ENCODE measurements around the gene GIT1. TPM values are rescaled to one million over a fixed set of nuclear protein-coding genes. Genes with fewer than 3 reads are reported as not detected.

GIT1 gene
- total RNA-seq, 3 donors from 2014 or later (not counting 1 experiment from before 2014, with no cell fraction given), result 39.4 to 61.4 (median 54.6) TPM

DNA sequence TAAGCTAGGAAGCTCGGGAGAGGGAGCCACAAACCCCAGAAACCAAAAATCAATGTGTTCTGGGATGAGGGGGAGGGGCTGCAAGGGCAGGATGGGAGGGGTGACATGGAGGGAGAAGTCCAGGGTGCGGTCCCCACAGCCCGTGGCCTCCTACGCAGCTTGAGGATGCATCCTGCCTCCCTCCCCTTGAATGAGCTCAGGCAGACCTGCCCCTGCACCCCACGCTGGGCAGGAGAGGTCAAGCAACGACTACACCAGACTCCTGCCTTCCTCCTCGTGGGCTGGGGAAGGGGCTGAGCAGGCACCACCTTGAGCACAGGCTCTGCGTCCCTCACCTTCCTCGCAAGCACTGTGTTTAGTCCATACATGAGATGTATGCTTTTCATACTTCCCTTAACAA lies 7.4 kb upstream of the GIT1 start:
- Mint-ChIP-seq H3K27ac (no peak overlapping the region), H3K27me3 (ENCODE audit: low read depth in 2 of 2) (peaks cover 8% of the 10 kb centered on the region in 2 donors), H3K4me1 (peaks cover 6 to 21% of the 10 kb centered on the region in 2 donors), H3K4me3 (no peak overlapping the region), H3K36me3 (no peaks in the 10 kb centered on the region), H3K9me3 (no peaks in the 10 kb centered on the region)
- ATAC-seq (no peak), DNase-seq (no peak)
- H3K27me3 ChIP-seq (ENCODE audit: control insufficient read depth, insufficient read depth, low read length), result peaks cover 3% of the 10 kb centered on the region
- no peaks in the 10 kb centered on the region for H3K36me3 ChIP-seq (ENCODE audit: control insufficient read depth, insufficient read depth, low read length)
- no peak overlapping the region for H3K27ac ChIP-seq (ENCODE audit: low read length)
- intact Hi-C loops (cut with micrococcal nuclease), result no loop called here
- TF ChIP-seq, protein P1, sequence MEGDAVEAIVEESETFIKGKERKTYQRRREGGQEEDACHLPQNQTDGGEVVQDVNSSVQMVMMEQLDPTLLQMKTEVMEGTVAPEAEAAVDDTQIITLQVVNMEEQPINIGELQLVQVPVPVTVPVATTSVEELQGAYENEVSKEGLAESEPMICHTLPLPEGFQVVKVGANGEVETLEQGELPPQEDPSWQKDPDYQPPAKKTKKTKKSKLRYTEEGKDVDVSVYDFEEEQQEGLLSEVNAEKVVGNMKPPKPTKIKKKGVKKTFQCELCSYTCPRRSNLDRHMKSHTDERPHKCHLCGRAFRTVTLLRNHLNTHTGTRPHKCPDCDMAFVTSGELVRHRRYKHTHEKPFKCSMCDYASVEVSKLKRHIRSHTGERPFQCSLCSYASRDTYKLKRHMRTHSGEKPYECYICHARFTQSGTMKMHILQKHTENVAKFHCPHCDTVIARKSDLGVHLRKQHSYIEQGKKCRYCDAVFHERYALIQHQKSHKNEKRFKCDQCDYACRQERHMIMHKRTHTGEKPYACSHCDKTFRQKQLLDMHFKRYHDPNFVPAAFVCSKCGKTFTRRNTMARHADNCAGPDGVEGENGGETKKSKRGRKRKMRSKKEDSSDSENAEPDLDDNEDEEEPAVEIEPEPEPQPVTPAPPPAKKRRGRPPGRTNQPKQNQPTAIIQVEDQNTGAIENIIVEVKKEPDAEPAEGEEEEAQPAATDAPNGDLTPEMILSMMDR (IDR thresholded peaks at IDR 0.05), result no peak
- no peak overlapping the region for H3K4me3 ChIP-seq (ENCODE audit: low read length)
- 85% methylated on average over 9 of the region's 9 CpGs for WGBS (ENCODE audit: insufficient coverage)
- H3K9me3 ChIP-seq (ENCODE audit: control insufficient read depth, insufficient read depth, low read length), result no peaks in the 10 kb centered on the region
- peaks cover 20% of the 10 kb centered on the region for H3K4me1 ChIP-seq (ENCODE audit: control insufficient read depth, insufficient read depth, low read length)

DNA sequence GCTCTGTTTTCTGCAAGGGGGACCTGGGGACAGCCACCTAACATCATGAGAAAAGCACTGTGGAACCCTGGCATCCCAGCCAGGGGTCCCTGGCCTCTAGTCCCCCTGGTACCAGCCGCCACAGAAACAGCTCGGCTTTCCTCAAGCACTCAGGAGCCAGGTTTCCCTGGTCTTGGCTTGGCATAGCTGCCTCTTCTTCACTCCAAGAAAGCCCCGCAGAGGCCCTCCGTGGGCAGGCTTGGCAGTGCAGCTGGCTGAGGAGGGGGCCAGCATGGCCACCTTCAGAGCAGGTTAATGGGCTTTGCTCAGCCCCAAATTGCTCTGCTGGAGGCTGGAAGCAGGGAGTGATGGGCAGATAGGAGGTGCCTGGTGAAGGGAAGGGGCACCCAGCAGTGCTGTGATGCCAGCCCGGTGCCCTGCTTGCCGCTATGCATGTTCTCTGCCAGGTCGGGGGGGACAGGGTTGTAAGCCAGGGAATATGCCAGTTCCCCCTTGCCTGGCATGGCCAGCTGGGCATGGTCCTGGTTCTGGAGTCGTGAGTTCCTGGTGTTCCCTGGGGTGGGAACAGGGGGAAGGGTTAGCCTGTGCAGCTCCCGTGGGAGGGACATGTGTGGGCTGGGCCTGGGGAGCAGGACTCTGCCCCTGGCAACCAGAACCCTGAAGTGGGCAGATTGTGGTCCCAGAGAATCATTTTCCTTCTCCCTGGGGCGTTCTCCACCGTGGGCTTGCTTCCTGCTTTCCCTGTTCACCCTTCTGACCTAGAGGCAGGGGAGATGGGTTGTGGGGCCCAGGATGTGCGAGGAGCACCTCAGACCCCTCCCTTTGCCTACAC lies 6.7 kb upstream of the GIT1 start:
- H3K27me3 ChIP-seq (ENCODE audit: control insufficient read depth, insufficient read depth, low read length), result peaks cover 3% of the 10 kb centered on the region
- no peak overlapping the region for H3K4me3 ChIP-seq (ENCODE audit: low read length)
- TF ChIP-seq, protein P1 (IDR thresholded peaks at IDR 0.05), result no peak
- H3K27ac Mint-ChIP-seq, result no peak overlapping the region
- H3K27me3 Mint-ChIP-seq (ENCODE audit: low read depth in 2 of 2), result peaks cover 8% of the 10 kb centered on the region in 2 donors
- H3K4me3 Mint-ChIP-seq, result no peak overlapping the region
- no peak overlapping the region for H3K27ac ChIP-seq (ENCODE audit: low read length)
- ATAC-seq, result no peak
- H3K9me3 Mint-ChIP-seq, result no peaks in the 10 kb centered on the region
- peaks cover 27% of the 10 kb centered on the region for H3K4me1 ChIP-seq (ENCODE audit: control insufficient read depth, insufficient read depth, low read length)
- DNase-seq, result no peak
- peaks cover 9 to 28% of the 10 kb centered on the region in 2 donors for H3K4me1 Mint-ChIP-seq
- H3K36me3 Mint-ChIP-seq, result no peaks in the 10 kb centered on the region
- intact Hi-C loops (cut with micrococcal nuclease), result no loop called here
- no peaks in the 10 kb centered on the region for H3K9me3 ChIP-seq (ENCODE audit: control insufficient read depth, insufficient read depth, low read length)
- H3K36me3 ChIP-seq (ENCODE audit: control insufficient read depth, insufficient read depth, low read length), result no peaks in the 10 kb centered on the region
- 92% methylated on average over 12 of the region's 12 CpGs for WGBS (ENCODE audit: insufficient coverage)

DNA sequence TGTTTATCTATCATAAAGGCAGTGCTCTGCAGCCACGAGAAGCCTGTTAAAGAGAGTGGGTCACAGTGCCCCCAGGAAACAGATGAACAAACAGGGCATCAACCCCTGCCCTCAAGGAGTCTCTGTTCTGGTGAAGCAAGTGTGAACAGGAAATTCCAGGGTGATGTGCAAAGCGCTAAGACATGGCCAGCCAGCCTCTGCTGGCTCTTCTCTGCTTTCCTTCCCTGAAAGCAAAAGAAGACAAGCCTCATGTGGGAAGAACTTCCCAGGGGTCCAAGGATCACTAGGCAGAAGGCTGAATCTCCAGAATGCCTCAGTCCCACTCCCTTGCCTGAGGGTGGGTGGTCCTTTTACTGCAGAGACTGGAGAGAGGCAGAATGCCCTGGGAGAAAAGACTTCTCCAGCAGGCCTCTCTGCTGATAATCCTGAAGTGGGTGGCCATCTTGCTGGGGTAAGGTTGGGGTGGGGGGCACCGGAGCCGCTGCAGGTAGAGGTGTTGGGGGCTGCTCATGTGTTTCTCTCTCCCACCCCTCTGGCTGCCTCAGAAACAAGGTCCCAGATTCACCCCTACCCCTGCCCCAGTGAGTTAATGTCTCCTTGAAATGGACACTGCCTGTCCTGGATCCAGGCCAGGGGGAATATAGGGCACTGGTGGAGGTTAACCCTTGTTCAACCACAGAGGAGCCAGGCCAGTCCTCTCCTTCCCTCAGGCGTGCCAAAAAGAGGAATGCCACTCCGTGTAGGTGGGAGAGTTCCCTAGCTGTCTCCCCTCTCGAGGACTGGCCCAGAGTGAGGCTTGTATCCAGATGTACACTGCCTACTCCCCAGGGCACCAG lies 5.9 kb upstream of the GIT1 start:
- intact Hi-C loops (cut with micrococcal nuclease), result no loop called here

More for the DNA sequence above, 5.9 kb upstream of the GIT1 start:
- Mint-ChIP-seq H3K9me3 (no peaks in the 10 kb centered on the region), H3K4me1 (peaks cover 9 to 36% of the 10 kb centered on the region in 2 donors), H3K27ac (no peak overlapping the region), H3K27me3 (ENCODE audit: low read depth in 2 of 2) (peaks cover 8% of the 10 kb centered on the region in 2 donors), H3K4me3 (no peak overlapping the region), H3K36me3 (no peaks in the 10 kb centered on the region)
- H3K9me3 ChIP-seq (ENCODE audit: control insufficient read depth, insufficient read depth, low read length), result no peaks in the 10 kb centered on the region
- ATAC-seq (no peak), DNase-seq (no peak)
- WGBS (ENCODE audit: insufficient coverage), result 87% methylated on average over 5 of the region's 7 CpGs
- no peak overlapping the region for H3K27ac ChIP-seq (ENCODE audit: low read length)
- peaks cover 3% of the 10 kb centered on the region for H3K27me3 ChIP-seq (ENCODE audit: control insufficient read depth, insufficient read depth, low read length)
- H3K36me3 ChIP-seq (ENCODE audit: control insufficient read depth, insufficient read depth, low read length), result no peaks in the 10 kb centered on the region
- TF ChIP-seq, protein P1 (IDR thresholded peaks at IDR 0.05), result no peak
- H3K4me1 ChIP-seq (ENCODE audit: control insufficient read depth, insufficient read depth, low read length), result peaks cover 35% of the 10 kb centered on the region
- H3K4me3 ChIP-seq (ENCODE audit: low read length), result no peak overlapping the region
